Measurements from ENCODE around the gene KSR1. TPM values are rescaled to one million over a fixed set of nuclear protein-coding genes. Genes with fewer than 3 reads are reported as not detected.
"Not testable (repeated sequence)": the region's sequence is repeated elsewhere in the genome, so short reads cannot be mapped to it uniquely, and the experiment has no call there.

Gene KSR1
- total and polyA plus RNA-seq, 4 donors: 23.0 to 71.1 (median 47.0) TPM

DNA sequence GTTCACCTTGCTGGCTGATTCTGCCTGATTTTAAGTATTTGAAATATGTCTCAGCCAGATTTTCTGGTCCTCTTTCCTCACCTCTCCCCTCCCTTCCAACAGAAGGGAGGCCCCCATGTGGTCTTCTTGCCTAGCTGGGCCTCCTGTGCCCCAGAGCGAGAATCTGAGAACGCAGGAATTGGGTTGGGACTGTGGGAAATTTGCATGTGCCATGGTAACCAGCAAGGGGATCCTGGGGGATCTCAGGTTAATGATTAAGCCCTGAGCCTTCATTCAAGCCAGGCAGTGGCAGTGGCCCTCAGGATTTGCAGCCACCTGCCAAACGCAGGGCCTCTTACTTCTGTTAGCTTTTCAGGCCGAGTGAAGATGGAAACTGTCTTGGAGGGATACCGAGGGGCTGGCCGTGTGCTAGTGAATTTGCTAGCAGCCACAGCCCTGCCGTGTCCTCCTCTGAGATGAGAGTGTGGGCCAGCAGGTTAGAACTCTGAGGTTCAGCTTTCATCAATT, 40.2 kb downstream of the KSR1 start:
- no peak overlapping the region for H3K4me3 ChIP-seq (ENCODE audit: low read depth, low read length)
- H3K4me1 ChIP-seq (ENCODE audit: control insufficient read depth, insufficient read depth, low read length): peaks cover 38% of the 10 kb centered on the region
- H3K36me3 ChIP-seq (ENCODE audit: control insufficient read depth, insufficient read depth, low read length): peaks cover 3% of the 10 kb centered on the region
- DNase-seq (ENCODE audit: low read depth in 4 of 6, low spot score in 6 of 6): no peak
- 51% methylated on average over 7 of the region's 7 CpGs for WGBS (ENCODE audit: insufficient coverage)
- no peak overlapping the region for H3K27ac ChIP-seq (ENCODE audit: low read depth, low read length)
- no peaks in the 10 kb centered on the region for H3K9me3 ChIP-seq (ENCODE audit: control insufficient read depth, insufficient read depth, low read length)
- no peaks in the 10 kb centered on the region for H3K27me3 ChIP-seq (ENCODE audit: control insufficient read depth, insufficient read depth, low read length)

DNA sequence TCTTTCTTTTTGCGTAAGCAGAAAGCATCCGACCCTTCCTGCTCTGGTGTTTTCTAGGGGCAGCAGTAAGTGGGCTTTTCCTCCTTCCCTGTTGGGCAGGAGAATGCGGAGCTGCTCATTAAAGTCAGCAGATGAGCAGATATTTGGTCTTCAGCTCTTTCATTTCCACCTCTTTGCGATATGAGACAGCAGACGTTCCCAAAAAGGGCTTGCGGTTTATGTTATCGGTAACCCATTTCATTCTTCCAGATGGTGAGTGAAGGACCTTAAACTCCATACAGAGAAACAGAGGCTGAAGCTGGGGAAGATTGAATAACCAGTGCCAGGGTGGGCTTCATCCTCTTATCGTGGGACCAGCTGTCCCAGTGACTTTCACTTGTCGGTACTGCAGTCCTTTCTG, 40.7 kb downstream of the KSR1 start:
- H3K27ac ChIP-seq (ENCODE audit: low read depth, low read length): no peak overlapping the region
- peaks cover 3% of the 10 kb centered on the region for H3K36me3 ChIP-seq (ENCODE audit: control insufficient read depth, insufficient read depth, low read length)
- WGBS (ENCODE audit: insufficient coverage): 60% methylated on average over 1 of the region's 9 CpGs
- H3K4me1 ChIP-seq (ENCODE audit: control insufficient read depth, insufficient read depth, low read length): peaks cover 34% of the 10 kb centered on the region
- DNase-seq (ENCODE audit: low read depth in 4 of 6, low spot score in 6 of 6): no peak
- no peaks in the 10 kb centered on the region for H3K27me3 ChIP-seq (ENCODE audit: control insufficient read depth, insufficient read depth, low read length)
- no peaks in the 10 kb centered on the region for H3K9me3 ChIP-seq (ENCODE audit: control insufficient read depth, insufficient read depth, low read length)
- H3K4me3 ChIP-seq (ENCODE audit: low read depth, low read length): no peak overlapping the region

DNA sequence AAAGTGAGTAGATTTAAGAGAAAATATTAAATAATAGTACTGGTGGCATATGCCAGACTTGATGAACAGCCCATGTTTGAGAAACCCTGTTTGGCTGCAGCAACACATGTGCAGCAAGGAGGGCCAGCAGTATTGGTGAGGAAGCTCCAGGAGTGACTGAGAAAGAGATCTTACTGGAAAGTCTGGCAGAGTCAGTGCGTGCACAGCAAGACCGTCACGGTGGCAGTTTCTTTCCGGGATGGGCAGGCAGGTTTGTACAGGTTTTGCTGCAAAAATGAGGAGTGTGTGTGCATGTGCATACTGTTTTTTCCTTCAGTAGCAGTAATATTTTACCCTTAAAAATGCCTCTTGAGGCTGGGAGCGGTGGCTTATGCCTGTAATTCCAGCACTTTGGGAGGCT, 41.4 kb downstream of the KSR1 start:
- peaks cover 37% of the 10 kb centered on the region for H3K4me1 ChIP-seq (ENCODE audit: control insufficient read depth, insufficient read depth, low read length)
- DNase-seq (ENCODE audit: low read depth in 4 of 6, low spot score in 6 of 6): no peak
- no peaks in the 10 kb centered on the region for H3K27me3 ChIP-seq (ENCODE audit: control insufficient read depth, insufficient read depth, low read length)
- no peak overlapping the region for H3K4me3 ChIP-seq (ENCODE audit: low read depth, low read length)
- H3K36me3 ChIP-seq (ENCODE audit: control insufficient read depth, insufficient read depth, low read length): peaks cover 3% of the 10 kb centered on the region
- 85% methylated on average over 5 of the region's 5 CpGs for WGBS (ENCODE audit: insufficient coverage)
- H3K9me3 ChIP-seq (ENCODE audit: control insufficient read depth, insufficient read depth, low read length): no peaks in the 10 kb centered on the region
- no peak overlapping the region for H3K27ac ChIP-seq (ENCODE audit: low read depth, low read length)

GRCh38 chr17:27498615-27499309, 42.5 kb downstream of the KSR1 start:
- H3K27me3 ChIP-seq (ENCODE audit: control insufficient read depth, insufficient read depth, low read length): no peaks in the 10 kb centered on the region
- H3K36me3 ChIP-seq (ENCODE audit: control insufficient read depth, insufficient read depth, low read length): peaks cover 3% of the 10 kb centered on the region
- H3K4me3 ChIP-seq (ENCODE audit: low read depth, low read length): no peak overlapping the region
- WGBS (ENCODE audit: insufficient coverage): 96% methylated on average over 6 of the region's 8 CpGs
- peaks cover 37% of the 10 kb centered on the region for H3K4me1 ChIP-seq (ENCODE audit: control insufficient read depth, insufficient read depth, low read length)
- H3K27ac ChIP-seq (ENCODE audit: low read depth, low read length): no peak overlapping the region
- no peaks in the 10 kb centered on the region for H3K9me3 ChIP-seq (ENCODE audit: control insufficient read depth, insufficient read depth, low read length)
- no peak for DNase-seq (ENCODE audit: low read depth in 4 of 6, low spot score in 6 of 6)

DNA sequence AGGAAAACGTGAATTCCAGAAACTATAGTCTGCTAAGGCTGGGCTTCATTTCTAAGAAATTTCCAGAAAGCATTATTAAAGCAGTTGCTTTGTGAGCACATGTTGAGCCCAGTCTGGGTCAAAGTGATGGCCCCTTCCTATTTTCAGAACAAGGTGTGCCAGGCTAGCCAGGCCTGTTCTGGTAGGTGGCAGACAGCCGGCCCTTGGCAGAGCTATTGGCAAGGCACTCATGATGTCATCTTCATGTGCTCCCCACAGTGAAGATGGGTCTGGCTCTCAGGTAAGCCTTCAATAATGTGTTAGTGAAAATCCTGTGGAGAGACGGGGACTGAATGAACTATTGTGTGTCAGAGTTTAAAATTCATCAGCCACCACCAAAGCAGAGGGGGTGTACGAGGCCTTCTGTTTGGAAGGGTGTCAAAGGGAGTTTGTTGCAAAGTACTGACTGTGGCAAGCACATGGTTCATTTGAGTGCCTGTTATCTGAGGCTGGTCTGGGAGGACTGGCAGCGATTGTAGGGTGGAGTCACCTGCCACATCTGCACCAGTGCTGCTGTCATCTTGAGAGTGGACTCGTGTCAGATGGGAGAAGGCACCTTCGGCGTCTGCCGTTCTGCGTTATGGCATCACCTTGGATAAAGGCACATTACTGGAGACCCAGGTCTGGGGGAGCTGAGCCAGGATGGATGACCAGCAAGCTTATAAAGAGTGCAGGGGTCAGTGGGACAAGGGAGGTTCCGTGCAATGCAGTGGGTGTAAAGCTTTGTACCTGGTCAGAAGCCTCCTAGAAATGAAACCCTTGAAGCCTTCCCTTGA, 43.4 kb downstream of the KSR1 start:
- DNase-seq (ENCODE audit: low read depth in 4 of 6, low spot score in 6 of 6): no peak

GRCh38 chr17:27501338-27501737, 45.1 kb downstream of the KSR1 start:
- H3K4me3 ChIP-seq (ENCODE audit: low read depth, low read length); H3K27me3 ChIP-seq (ENCODE audit: control insufficient read depth, insufficient read depth, low read length); H3K36me3 ChIP-seq (ENCODE audit: control insufficient read depth, insufficient read depth, low read length); H3K9me3 ChIP-seq (ENCODE audit: control insufficient read depth, insufficient read depth, low read length); DNase-seq (ENCODE audit: low read depth in 4 of 6, low spot score in 6 of 6); H3K27ac ChIP-seq (ENCODE audit: low read depth, low read length): not testable (repeated sequence)
- WGBS (ENCODE audit: insufficient coverage): 100% methylated on average over 2 of the region's 3 CpGs
- H3K4me1 ChIP-seq (ENCODE audit: control insufficient read depth, insufficient read depth, low read length): peaks cover 31% of the 10 kb centered on the region

More for the DNA sequence above, 43.4 kb downstream of the KSR1 start:
- Histone ChIP-seq H3K36me3 (ENCODE audit: control insufficient read depth, insufficient read depth, low read length) (peaks cover 3% of the 10 kb centered on the region), H3K4me1 (ENCODE audit: control insufficient read depth, insufficient read depth, low read length) (peaks cover 41% of the 10 kb centered on the region), H3K4me3 (ENCODE audit: low read depth, low read length) (no peak overlapping the region), H3K27me3 (ENCODE audit: control insufficient read depth, insufficient read depth, low read length) (no peaks in the 10 kb centered on the region), H3K9me3 (ENCODE audit: control insufficient read depth, insufficient read depth, low read length) (no peaks in the 10 kb centered on the region), H3K27ac (ENCODE audit: low read depth, low read length) (no peak overlapping the region)
- whole genome bisulfite sequencing (ENCODE audit: insufficient coverage): 82% methylated on average over 10 of the region's 11 CpGs

- peaks cover 3% of the 10 kb centered on the region for H3K36me3 ChIP-seq (ENCODE audit: control insufficient read depth, insufficient read depth, low read length)
- peaks cover 25% of the 10 kb centered on the region for H3K4me1 ChIP-seq (ENCODE audit: control insufficient read depth, insufficient read depth, low read length)
- no peak overlapping the region for H3K4me3 ChIP-seq (ENCODE audit: low read depth, low read length)
- H3K27me3 ChIP-seq (ENCODE audit: control insufficient read depth, insufficient read depth, low read length): no peaks in the 10 kb centered on the region
- H3K27ac ChIP-seq (ENCODE audit: low read depth, low read length): no peak overlapping the region
- DNase-seq (ENCODE audit: low read depth in 4 of 6, low spot score in 6 of 6): no peak
- no peaks in the 10 kb centered on the region for H3K9me3 ChIP-seq (ENCODE audit: control insufficient read depth, insufficient read depth, low read length)
- 54% methylated on average over 10 of the region's 12 CpGs for WGBS (ENCODE audit: insufficient coverage)
Measured at GRCh38 chr17:27502526-27503324, 46.5 kb downstream of the KSR1 start.

DNA sequence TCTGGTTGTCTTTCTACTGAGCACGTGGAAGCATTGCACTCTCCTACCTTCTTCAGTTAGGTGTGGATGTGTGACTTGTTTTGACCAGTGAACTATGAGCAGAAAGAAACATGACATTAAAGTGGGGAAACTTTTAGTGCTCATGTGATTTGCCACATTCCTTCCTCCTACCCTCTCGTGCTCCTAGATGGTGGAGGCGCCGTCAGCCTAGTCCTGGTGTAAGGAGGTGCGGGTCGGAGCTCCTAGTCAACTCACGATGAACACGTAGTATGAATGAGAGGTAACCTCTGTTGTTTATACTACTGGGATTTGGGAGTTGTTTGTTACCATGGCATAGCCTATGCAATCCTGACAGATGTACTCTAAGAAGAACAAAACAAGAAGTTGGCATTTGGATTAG, 47.4 kb downstream of the KSR1 start:
- no peaks in the 10 kb centered on the region for H3K9me3 ChIP-seq (ENCODE audit: control insufficient read depth, insufficient read depth, low read length)
- no peak overlapping the region for H3K4me3 ChIP-seq (ENCODE audit: low read depth, low read length)
- no peak for DNase-seq (ENCODE audit: low read depth in 4 of 6, low spot score in 6 of 6)
- H3K27ac ChIP-seq (ENCODE audit: low read depth, low read length): no peak overlapping the region
- no peaks in the 10 kb centered on the region for H3K27me3 ChIP-seq (ENCODE audit: control insufficient read depth, insufficient read depth, low read length)
- WGBS (ENCODE audit: insufficient coverage): 89% methylated on average over 4 of the region's 8 CpGs
- H3K36me3 ChIP-seq (ENCODE audit: control insufficient read depth, insufficient read depth, low read length): peaks cover 3% of the 10 kb centered on the region
- peaks cover 25% of the 10 kb centered on the region for H3K4me1 ChIP-seq (ENCODE audit: control insufficient read depth, insufficient read depth, low read length)

DNA sequence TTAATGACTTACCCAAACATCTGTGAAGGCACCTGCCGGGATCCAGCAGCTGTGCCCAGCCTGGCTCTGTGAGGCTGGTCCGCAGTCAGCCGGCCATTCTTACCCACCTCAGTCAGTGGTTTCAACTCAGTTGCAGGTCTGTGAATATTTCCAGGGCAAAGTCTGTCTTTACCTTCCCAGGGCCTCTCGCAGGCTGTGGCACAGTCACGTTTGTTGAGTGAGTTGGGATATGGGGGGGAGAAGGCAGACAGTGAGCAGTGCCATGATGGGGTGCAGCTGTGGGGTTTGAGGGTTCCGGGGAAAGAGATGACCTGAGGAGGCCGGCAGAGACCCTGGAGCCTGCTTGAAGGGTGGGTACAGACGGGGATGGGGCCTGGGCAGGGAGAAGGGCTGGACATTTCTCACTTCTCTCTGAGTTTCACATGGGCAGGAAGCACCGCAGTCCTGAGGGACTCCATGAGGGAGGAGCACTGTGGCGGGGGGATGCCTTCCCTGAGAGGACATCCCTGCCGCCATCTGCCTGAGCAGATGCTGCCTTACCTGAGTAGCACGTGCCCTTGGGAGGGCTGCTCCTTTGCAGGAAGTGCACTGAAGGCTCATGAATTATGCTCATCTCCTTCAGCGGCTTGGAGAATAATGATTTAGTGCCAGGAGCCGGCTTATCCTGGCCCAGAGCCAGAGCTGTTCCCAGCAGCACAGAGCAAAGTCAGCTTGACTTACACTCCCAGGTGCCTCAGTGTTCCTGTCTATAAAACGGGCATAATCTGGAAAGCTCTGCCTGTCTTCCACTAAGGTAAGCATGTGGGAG, 48.1 kb downstream of the KSR1 start:
- no peak overlapping the region for H3K27ac ChIP-seq (ENCODE audit: low read depth, low read length)
- no peaks in the 10 kb centered on the region for H3K27me3 ChIP-seq (ENCODE audit: control insufficient read depth, insufficient read depth, low read length)
- WGBS (ENCODE audit: insufficient coverage): 65% methylated on average over 13 of the region's 15 CpGs
- DNase-seq (ENCODE audit: low read depth in 4 of 6, low spot score in 6 of 6): no peak
- peaks cover 3% of the 10 kb centered on the region for H3K36me3 ChIP-seq (ENCODE audit: control insufficient read depth, insufficient read depth, low read length)
- H3K9me3 ChIP-seq (ENCODE audit: control insufficient read depth, insufficient read depth, low read length): no peaks in the 10 kb centered on the region
- no peak overlapping the region for H3K4me3 ChIP-seq (ENCODE audit: low read depth, low read length)
- H3K4me1 ChIP-seq (ENCODE audit: control insufficient read depth, insufficient read depth, low read length): peaks cover 25% of the 10 kb centered on the region
